ENCODE data around the gene BMP7.
"Not testable (repeated sequence)": the region's sequence is repeated elsewhere in the genome, so short reads cannot be mapped to it uniquely, and the experiment has no call there.

Gene BMP7

DNA sequence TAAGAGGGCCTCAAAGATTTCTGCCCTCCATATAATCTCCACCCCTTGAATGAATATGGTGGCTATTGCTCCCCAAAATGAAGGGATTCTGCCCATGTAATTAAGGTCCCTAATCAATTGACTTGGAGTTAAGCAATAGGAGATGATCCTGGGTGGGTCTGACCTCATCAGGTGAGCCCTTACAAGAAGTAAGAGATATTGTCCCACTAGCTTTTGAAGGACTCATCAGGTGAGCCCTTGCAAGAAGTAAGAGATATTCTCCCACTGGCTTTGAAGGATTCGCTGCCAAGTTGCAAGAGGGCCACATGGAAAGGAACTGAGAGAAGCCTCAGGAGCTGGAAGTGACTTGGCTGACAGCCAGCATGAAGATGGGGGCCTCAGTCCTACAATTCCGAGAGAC is 103.4 kb downstream of the BMP7 start:
- DNase-seq = no peak

DNA sequence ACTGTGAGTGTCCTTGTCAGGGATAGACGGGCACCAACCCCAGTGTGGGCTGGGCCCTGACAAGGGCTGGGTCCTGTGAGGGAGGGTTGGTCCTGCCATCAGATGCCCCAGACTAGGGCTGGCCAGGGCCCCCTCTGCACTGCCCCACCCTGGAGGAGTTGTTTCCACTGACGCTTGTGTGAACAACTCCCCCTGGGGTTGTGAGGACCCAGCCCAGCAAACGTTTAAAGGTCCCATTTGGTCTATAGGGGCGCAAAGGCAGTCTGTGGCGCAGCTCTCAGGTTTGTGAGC is 104.1 kb downstream of the BMP7 start:
- no peak for DNase-seq

DNA sequence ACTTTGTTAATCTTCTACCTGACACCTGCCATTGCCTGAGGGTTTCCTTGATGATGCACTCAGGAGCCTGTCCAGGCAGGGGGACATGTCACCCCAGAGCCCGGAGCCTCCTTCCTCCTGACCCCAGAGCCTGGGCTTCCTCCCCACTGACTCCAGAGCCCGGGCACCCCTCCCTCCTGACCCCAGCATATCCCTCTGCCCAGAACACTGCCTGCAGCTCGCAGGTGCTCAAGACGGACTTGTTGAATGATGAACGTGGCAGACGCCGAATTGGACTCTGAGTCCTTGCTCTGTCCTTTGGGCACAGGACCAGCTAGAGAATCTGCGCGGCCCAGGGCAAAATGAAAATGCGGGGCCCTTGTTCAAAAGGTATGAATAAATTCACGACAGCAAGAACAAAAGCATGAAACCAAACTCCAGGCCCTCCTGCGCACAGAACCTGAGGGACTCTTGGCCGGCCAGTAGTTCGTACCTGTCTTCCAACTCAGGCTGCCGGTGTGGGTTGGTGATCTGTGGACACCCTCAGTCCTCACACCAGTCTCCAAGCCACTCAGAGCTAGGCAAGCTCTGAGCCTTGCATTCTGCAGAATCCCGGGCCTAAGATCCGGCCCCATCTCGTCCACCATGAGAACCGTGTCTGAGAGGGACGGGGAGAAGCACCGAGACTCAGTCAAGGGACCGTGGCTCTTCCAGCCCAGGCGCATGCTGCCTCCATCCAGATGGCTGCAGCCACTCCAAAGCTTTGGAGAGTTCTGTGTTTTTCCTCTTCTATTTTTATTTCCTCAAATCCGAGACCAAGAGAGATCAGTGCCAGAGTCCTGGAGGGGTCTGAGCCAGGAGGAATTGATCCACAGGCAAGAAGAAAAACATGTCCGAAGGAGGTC is 104.7 kb downstream of the BMP7 start:
- DNase-seq = no peak

DNA sequence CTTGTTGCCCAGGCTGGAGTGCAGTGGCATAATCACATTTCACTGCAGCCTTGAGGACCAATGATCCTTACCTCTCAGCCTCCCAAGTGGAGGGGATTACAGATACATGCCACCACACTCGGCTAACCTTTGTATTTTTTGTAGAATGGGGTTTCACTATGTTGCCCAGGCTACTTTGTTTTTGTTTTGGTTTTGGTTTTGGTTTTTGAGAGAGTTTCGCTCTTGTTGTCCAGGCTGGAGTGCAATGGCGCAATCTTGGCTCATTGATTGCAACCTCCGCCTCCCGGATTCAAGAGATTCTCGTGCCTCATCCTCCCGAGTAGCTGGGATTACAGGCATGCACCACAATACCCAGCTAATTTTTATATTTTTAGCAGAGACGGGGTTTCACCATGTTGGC is 105.5 kb downstream of the BMP7 start:
- DNase-seq = no peak

DNA sequence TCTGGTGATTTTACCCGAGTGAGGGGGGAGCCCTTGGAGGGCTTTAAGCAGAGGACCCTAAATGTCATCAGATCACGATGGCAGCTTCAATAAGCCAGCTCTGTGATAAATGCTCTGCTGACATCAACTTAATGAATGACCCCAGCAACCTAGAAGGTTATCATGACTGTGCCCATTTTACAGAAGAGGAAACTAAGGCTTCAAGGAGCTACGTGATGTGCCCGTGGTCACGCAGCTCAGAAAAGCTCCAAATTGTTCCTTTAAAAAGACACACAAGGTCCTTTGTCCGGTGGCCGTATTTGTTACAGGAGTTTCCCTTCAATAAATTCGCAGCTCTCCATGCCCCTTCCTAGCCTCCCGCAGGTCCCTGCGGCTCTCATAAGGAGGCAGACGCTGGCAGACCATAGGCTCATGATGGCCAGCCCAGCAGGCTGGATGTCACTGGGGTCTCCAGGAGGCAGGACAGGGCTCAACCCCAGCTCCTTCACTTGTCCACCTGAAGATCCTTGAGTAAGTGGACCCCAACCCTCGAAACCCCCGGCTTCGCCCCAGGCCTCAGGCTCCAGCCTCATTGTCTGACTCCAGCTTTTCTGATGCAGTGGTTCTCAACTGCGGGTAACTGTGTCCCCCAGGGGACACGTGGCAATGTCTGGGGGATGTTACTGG is 106.4 kb downstream of the BMP7 start:
- DNase-seq = no peak

DNA sequence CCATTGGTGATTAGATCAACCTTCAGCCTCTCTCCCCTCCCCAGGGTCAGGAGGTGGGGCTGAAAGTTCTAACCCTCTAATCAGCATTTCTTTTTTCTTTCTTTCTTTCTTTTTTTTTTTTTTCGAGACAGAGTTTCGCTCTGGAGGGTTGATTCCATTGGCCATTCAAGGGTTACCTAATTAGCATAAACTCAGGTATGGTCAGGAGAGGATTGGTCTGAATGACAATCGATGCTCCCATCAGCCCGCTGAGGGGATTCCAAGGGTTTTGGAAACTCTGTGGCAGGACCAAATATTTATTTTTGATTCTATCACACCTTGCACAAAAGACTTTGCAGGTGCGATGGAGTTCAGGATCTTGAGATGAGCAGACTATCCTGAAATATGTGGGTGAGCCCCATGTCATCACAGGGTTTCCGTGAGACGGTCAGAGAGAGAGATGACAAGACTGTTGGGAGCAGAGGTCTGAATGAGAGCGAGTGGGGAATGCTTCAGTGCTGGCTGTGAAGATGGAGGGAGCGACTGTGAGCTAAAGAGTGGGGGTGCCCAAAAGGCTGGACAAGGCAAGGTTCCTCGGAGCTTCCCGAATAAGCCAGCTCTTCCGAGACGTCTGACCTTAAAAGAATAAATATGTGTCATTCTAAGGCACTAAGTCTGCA is 107.1 kb downstream of the BMP7 start:
- no peak for DNase-seq

DNA sequence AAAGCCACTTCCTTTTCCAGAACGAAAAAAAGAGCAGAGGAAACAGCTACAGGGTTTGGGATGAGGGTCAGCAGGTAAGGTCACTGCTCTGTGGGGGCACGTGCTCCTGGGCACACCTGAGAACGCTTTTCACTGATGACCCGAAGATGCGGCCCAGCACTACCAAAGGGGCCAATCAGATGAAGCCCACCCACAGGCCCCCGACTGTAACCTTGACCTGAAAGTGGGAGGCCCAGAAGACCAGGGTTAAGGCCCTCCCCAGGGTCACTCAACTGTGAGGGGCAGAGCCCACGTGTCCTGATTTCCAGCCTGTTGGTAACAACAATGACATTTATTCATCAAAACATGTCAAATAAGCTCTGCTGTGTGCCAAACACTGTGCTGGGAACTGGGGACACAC is 108.0 kb downstream of the BMP7 start:
- DNase-seq = no peak

DNA sequence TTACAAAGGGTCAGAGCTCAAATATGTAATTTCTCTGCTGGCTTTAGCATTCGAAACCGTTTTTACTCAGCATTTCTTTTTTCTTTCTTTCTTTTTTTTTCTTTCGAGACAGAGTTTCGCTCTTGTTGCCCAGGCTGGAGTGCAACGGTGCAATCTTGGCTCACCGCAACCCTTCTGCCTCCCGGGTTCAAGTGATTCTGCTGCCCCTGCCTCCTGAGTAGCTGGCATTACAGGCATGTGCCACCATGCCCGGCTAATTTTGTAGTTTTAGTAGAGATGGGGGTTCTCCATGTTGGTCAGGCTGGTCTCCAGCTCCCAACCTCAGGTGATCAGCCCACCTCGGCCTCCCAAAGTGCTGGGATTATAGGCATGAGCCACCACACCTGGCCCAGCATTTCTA is 108.7 kb downstream of the BMP7 start:
- DNase-seq = not testable (repeated sequence)

DNA sequence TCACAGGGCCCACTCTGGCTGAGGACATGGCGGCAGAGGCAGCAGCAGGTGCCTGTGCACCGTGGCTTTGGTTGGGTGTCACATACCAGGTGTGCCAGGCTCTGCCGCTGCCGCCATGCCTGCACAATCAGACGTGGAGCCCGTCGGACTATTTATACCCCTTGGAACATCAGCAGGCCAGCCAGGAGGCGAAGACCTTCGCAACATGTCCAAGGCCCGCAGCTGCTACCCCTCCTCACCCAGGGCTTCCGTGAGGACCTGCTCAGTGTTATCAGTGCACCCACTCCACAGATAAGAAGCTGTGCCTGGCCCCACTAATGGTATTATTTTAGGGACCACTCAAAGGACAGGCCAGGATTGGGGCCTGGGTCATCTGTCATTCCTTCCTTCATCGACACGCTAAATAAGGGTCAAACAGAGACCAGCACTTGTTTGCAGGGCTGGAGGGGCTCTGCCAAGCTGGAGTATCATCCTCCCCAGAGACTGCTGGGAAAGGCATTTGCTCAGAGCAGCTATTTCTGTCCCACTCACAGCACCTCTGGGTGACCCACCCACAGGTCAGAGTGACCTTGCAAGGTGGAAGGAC is 109.2 kb downstream of the BMP7 start:
- DNase-seq = no peak

DNA sequence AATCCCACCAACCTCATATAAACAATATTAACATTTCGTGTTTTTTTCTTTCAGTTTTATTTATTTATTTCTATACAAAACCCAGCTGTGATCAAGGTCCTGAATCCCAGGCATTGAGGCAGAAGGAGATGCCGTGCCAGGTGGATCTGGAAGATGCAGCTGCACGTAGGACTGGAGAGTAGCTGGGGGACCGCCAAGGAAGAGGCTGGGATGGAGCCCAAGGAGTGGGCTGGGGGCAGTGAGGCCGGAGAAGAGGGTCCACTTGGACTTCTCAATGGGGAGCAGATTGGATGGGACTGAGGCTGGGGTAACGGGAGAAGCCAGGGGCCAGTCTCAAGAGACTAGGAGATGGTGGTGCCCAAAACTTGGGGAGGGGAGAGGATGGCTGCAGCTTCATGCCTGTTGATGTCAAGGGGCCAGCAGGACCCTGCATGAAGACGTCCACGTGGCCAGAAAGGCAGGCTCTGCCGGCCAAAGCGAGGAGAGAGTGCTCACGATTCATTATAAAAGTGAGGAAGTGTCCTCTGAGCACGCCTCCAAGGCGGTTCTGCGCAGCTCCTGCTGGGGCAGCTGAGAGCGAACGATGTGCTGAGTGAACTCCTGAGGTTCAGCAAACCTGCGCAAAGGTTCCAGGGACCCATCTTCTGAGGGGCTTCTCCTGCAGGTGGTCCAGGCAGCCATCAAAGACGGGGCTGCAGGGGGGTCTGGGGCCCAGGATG is 110.3 kb downstream of the BMP7 start:
- no peak for DNase-seq

DNA sequence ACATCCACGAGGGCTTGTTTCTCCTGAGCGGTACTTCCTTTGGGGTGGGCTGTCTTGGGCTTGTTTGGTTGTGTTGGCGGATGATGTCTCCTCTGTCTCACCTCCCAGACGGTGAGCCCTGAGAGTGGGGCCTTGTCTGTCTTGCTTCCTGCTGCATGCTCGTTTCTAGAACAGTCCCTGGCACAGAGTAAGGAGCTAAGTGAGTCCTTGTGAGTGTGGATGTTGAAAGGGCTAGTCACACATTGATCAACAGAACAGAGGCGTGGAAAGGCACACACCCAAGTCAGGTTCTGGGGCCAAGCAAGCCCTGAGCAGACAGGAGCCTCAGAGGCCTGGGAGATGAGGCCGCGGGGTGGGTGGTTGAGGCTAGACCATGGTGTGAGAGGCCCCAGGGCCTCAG is 111.0 kb downstream of the BMP7 start:
- no peak for DNase-seq

DNA sequence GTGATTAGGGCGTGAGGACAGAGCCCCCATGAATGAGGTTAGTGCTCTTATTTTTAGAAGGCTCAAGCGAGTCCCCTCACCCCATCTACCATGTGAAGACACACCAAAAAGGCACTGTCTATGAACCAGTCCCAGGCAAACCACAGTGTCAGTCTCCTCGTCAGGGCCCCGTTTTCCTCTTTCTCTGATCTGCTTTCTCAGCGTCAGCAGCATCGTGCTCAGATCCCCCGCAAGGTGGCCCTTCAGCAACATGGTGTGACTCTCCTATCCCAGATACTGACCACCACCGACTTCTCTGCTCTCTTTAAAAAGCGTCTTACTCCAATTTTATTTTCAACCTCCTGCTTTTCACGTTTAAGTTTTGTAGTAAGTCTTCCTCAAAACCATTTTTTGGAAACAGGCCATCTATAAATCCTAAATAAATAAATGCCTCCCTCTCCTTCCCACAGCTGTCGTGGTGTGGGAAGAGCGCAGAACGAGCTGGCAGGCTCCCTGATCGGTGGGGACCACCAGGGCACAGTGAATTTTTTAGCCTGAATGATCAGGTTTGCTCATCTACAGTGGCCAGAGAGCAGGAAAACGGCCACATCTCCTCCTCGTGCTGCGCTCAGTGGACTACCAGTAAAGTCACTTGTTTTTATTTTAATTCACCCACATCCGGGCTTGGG is 113.1 kb downstream of the BMP7 start:
- DNase-seq = no peak

DNA sequence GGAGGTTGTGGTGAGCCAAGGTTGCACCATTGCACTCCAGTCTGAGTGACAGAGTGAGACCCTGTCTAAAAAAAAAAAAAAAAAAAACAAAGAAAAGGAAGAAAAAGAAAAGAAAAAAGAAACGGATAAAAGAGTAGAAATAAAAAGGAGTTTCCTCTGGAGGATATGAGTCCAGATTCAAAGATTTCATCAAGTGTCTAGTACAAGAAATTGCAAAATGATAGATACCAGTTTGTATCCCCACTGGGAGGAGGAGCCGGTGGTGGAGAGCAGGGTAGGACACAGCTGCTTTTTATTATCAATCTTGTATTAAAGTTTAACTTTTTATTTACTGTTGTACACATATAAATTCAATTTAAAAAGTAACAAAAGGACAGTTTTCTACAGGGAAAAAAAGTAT is 113.9 kb downstream of the BMP7 start:
- no peak for DNase-seq

DNA sequence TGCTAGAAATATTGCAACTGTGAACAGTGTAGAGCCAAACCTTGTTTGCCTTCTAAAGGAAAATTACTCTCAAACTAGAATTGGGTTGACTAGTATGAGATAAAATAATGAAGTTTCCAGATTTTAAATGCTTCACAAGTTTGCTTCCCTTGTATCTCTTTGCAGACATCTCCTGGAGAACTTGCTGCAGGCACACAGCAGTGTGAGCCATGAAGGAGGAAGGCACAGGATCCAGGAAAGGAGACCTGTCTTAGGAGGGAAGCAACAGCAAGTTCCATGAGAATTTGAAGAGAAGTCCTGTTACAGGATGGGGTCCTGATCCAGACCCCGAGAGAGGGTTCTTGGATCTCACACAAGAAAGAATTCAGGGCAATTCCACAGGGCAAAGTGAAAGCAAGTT is 115.9 kb downstream of the BMP7 start:
- no peak for DNase-seq

DNA sequence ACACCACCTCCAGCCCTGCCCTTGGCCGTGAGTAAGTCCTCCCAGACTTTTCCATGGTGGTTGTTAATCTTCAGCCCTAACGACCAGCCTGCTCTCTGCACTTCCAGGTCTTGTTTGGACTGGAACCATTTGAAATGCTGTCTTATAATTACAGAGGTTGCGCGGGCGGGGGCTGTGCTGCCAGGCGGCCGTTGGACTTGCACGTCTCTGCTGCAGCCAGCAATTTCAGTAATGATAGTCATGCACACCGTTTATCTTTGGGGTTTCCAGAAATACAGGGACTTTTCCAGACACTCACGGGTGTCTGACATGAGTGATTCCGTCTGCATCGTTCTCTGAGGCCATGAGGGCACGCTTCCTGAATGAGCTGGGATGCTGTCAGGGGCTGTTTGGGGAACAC is 118.2 kb downstream of the BMP7 start:
- no peak for DNase-seq

DNA sequence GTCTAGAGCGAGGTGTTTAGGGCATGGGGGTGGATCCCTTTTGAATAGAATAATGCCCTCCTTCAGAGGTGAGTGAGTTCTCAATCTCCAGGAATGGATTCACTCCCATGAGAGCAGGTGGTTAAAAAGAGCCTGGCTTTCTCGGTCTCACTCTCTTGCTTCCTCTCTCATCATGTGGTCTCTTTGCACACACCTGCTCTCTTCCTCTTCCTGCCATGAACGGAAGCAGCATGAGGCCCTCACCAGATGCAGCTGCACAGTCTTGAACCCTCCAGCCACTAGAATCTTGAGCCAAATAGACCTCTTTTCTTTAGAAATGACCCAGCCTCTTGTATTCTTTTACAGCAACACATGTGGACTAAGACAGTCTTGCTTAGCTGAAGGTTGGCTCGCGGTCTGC is 119.3 kb downstream of the BMP7 start:
- no peak for DNase-seq

DNA sequence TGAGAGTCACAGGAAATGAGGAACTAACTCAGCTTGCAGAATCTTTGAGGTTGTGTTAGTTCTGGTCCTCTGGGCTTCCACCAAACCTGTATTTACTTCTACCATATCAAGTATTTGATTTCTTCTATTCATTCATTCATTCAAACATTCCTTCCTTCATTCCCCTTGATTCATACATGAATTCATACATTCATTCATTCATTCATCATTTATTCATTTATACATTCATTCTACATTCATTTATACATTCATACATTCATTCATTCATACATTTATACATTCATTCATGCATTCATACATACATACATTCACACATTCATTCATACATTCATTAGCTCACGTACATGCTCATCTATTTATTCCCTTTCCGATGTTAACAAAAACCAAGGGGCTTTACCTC is 120.3 kb downstream of the BMP7 start:
- DNase-seq = no peak

DNA sequence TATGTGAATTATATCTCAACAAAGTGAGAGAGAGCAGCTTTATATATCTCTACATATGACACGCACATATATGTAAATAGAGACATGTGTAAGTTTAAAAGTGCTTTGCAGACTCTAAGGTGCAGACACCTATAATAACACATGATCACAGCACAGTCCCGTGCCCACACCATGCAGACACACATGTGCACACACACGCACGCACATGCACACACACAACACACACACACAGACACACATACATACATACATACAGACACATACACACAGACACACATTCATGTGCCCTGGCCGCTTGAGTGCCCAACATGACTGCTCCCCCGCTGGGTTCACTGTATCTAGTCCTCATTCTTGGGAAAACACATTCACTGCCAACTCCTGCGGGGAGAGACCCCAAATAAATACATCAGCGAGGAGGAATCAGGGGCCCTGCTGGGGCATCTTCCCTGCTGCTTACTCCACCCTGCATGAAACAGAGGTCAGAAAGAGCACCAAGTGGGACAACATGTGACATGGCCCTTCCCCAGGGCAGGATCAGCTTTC is 121.3 kb downstream of the BMP7 start:
- no peak for DNase-seq

DNA sequence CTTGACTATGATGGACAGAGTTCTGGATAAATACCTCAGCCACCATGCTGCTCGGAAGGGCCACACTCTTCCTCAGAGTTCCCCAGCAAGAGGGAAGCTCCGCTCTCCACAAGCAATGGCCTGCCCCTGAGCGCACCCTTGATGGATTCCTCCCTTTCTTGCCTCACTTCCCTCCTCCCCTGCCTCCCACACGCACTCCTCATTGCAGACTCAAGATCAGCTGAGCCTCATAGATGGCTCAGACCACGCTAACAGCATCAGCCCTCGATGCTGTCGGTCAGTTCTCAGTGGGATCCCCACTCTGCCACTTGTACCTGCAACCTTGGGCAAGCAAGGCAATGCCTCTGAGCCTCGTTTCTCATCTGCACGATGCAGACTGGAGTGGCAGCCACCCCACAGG is 123.3 kb downstream of the BMP7 start:
- no peak for DNase-seq

DNA sequence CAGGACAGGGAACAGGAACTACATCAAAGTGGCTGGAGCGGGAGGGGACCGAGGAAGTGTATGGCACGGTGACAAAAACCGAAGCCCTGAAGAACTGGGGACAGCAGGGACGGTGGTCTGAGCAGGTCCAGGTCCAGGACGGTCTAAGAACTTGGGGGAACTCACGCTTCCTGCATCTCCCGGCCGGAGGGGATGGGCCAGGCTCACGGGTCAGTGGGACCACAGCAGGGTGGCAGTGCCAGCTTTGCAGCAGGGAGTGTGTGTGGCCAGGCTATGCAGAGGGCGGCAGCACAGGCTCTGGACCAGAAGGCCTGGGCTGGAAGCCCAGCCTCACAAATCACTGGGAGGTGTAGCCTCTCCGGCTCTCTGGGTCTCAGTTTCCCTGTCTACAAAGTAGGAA is 123.8 kb downstream of the BMP7 start:
- DNase-seq = no peak

DNA sequence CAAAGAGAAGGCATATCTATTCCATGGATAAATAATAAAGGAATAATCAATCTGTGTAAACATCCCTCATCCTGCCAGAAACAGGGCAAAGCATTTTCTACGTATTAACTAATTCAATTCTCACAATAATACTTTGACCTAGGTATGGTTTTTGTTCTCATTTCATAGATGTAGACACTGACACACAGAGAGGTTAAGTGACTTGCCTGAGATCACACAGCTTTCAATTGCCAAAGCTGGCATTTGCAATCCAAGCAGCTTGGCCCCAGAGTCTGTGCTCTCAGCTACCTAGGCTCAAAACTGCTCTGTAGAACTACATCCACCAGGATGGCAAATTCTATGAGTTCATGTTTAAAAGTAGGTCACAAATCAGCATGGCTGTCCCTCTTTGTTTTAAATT is 124.9 kb downstream of the BMP7 start:
- DNase-seq = no peak

DNA sequence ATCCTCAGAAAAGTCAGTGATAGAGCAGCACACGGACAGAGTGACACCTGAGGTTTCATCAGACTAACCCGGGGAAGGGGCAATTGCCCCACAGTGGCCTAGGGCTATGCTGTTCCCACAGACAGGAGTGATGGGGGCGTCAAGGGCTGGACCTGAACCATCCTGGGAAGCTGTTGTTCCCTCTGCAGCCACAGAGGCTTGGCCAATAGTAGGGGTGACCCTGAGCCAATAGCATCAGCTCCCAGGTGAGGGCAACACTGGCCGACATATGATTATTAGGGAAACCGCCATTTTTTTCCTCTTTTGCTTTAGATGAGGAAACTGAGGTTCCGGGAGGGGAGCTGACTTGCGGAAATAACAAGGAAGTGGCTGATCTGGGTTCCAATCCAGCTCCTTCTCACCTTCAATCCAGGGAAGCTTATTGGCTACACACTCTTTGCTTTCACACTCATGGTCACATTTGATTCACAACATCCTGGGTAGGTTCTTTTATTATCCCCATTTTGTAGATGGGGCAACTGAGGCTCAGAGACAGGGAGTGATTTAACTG is 126.0 kb downstream of the BMP7 start:
- DNase-seq = no peak

All from NCI-H524 treated with DMSO at 0.1 percent for 48 hours (cell line).